Kidney epithelial cell (primary cell): Measurements from ENCODE around the gene ALDH2. TPM values are rescaled to one million over a fixed set of nuclear protein-coding genes. Genes with fewer than 3 reads are reported as not detected.

Experiments used
- DNase-seq: peaks from one replicate; pipeline ENCODE4 v3.0.0-alpha.2; 2010; ENCODE audit warnings: low read depth
- H3K27me3 ChIP-seq: 2 replicates; pipeline ENCODE4 v1.6.0; 2011; ENCODE audit warnings: low read length; ENCODE audit not compliant: control insufficient read depth, insufficient read depth
- H3K36me3 ChIP-seq: 2 replicates; pipeline ENCODE4 v1.5.1; 2011; ENCODE audit warnings: low read length; ENCODE audit not compliant: control insufficient read depth, insufficient read depth
- H3K4me3 ChIP-seq: 2 replicates; pipeline ENCODE4 v1.5.1; 2011; ENCODE audit warnings: low read depth, mild to moderate bottlenecking, control low read depth, low read length
- total RNA-seq: library from RNA; depleted of rRNA; stranded (reverse); fragments of >200 nt; gene quantifications from 2 replicates; pipeline ENCODE4 v1.2.3, GENCODE V29; 2015
- TF ChIP-seq, protein P1 (sequence below): IDR thresholded peaks from 2 replicates; pipeline ENCODE4 v1.5.1; 2011; ENCODE audit warnings: mild to moderate bottlenecking, moderate library complexity, low read length, control low read depth, inconsistent platforms; ENCODE audit not compliant: insufficient read depth, poor library complexity, severe bottlenecking

The ALDH2 gene
- total RNA-seq, 1 donor from 2014 or later: 23.2 TPM

DNA sequence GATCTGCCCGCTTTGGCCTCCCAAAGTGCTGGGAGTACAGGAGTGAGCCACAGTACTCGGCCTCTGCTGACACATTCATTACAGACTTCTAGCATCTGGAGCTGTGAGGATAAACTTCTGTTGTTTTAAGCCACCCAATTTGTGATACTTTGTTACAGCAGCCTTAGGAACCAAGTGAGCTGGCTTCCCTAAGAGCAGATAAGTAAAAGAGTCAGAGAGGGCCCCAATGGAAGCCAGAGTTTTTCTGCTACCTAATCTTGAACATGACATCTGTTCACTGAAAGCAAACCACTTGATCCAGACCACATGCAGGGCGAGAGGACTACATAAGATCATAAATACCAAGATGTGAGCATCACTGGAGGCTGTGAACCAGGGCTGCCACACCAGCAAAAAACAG is 71.6 kb downstream of the ALDH2 start:
- Histone ChIP-seq H3K27me3 (no peaks in the 10 kb centered on the region), H3K4me3 (no peak overlapping the region), H3K36me3 (no peaks in the 10 kb centered on the region)
- no peak for DNase-seq
- TF ChIP-seq, protein P1, sequence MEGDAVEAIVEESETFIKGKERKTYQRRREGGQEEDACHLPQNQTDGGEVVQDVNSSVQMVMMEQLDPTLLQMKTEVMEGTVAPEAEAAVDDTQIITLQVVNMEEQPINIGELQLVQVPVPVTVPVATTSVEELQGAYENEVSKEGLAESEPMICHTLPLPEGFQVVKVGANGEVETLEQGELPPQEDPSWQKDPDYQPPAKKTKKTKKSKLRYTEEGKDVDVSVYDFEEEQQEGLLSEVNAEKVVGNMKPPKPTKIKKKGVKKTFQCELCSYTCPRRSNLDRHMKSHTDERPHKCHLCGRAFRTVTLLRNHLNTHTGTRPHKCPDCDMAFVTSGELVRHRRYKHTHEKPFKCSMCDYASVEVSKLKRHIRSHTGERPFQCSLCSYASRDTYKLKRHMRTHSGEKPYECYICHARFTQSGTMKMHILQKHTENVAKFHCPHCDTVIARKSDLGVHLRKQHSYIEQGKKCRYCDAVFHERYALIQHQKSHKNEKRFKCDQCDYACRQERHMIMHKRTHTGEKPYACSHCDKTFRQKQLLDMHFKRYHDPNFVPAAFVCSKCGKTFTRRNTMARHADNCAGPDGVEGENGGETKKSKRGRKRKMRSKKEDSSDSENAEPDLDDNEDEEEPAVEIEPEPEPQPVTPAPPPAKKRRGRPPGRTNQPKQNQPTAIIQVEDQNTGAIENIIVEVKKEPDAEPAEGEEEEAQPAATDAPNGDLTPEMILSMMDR: no peak

DNA sequence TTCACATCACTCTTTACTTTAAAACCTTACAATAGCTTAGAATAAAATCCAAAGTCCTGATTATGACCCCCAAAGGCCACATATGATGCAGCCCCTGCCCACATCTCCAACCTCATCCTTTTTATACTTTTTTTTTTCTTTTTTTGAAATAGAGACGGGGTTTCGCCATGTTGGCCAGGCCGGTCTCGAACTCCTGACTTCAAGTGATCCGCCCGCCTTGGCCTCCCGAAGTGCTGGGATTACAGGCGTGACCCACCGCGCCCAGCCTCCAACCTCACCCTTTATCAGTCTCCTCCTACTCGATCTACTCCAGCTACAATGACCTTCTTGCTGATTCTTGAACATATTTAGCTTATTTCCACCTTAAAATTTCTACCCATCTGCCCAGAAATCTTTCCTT is 74.1 kb downstream of the ALDH2 start:
- H3K27me3 ChIP-seq: no peaks in the 10 kb centered on the region
- no peak for DNase-seq
- TF ChIP-seq, protein P1: no peak
- peak overlapping the region; percentile 85 for H3K4me3 ChIP-seq
- H3K36me3 ChIP-seq: no peaks in the 10 kb centered on the region

DNA sequence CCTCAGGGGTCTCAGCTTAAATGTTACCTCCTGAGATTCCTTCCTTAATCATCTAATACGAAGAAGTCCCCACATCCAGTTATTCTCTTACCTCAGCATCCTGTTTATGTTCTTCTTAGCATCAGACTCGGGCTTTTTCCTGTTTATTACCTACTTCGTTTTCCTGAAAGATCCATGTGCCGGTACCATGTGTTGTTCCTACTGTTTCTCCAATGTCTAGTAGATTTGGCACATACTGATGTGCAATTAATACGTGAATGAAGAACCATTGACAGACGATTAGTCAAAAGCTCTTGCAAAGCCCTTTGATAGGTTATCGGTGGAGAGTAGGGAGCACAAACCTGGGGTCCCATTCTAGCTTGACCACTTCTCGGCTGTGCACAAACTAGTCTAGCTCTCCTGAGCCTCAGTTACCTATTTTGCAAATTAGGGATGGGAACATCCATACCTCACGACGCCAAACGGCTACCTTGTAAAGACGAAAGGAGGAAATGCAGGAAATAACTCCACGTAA is 74.6 kb downstream of the ALDH2 start:
- peak overlapping the region; percentile 85 for H3K4me3 ChIP-seq
- H3K27me3 ChIP-seq: no peaks in the 10 kb centered on the region
- DNase-seq: no peak
- no peaks in the 10 kb centered on the region for H3K36me3 ChIP-seq
- TF ChIP-seq, protein P1: no peak

DNA sequence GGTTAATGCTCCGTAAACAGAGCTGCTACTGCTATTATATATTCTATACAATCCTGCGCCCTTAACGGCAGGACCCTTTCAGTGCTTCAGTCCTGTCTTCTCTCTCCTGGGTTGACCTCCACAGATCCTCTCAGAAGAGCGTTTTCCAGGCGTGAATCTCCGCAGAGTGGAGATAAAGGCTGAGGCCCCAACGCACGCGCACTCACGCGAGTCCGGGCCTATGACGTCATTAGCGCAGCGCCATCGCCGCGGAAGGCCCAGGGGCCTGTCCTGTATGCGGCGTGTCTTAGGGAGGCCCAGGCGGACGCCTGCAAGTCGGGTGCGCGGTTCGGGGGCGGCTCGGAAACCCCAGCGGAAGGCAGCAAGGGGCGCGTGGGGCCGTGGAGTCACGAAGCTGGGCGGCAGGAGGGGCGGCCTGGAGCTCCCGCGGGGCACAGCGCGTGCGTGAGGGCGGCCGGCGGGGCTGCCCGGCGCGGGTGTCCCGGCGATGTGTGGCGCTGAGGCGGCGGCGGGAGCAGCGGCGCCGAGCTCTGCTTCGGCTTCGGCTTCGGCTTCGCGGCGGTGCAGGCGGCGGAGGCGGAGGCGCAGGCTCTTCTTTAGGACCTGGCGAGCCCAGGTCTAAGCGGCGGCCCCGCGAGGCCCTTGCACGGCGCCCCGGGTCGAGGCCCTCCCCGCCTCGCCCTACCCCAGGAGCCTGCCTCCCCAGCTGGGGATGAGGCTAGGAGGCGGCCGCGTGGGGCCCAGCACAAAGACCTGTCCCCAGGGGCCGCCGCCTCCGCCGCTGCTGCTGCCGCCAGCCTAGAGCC is 75.2 kb downstream of the ALDH2 start, which contains the start of gene MAPKAPK5:
Gene MAPKAPK5 (plus strand): TSS at position 479 of the 806 bp plus-strand sequence. CDS start 506 bp downstream, outside the sequence.
- DNase-seq: peak; percentile 65
- H3K36me3 ChIP-seq: no peaks in the 10 kb centered on the region
- no peaks in the 10 kb centered on the region for H3K27me3 ChIP-seq
- peak within 1 kb of the TSS; percentile 85 for H3K4me3 ChIP-seq
- TF ChIP-seq, protein P1: no peak

DNA sequence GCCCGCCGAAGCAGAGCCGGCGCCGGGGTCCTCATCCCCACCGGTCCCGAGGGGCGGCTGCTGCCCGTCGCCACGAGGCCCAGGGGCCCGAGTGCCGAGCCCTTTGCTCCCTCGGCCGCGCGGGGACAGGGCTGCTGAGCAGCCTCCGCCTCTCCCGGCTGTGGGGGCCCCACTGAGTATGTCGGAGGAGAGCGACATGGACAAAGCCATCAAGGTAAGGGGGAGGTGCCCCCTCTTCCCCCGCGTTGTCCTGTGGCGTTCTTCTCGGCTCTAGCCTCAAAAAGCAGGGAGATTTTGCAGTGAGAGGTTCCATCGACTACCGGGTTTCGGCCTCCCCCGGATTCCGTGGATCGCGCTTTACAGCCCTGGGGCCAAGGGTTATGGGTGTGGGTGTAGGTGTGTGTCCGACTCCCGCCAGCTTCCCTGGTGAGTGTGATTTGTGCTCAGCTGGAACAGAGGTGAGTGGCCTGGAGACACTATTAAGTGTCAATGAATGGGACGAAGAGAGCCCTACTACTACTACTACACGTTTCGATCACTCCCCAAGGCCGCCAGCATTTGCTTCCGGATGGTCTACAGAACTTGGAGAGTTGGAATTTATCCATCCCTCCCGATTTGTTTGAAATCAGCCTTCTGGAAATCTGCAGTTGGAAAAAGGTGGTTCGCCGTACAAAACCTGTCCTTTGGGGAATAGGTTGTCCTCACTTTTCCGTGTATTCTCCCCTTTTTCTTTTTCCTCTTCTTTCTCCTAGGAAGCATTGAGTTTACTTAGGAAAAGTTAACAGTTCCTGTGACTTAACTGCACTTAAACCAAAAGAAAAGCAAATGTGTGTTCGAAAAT is 76.0 kb downstream of the ALDH2 start:
- Histone ChIP-seq H3K27me3 (no peaks in the 10 kb centered on the region), H3K36me3 (no peaks in the 10 kb centered on the region), H3K4me3 (peak overlapping the region; percentile 85)
- TF ChIP-seq, protein P1: no peak
- no peak for DNase-seq
